Testis (tissue), 2 donors: ENCODE results near the gene UBC.

Source experiments
- POLR2A ChIP-seq: fragments of 450-650 bp; IDR thresholded peaks from one replicate; pipeline ENCODE4 v1.6.1; 2017; ENCODE audit warnings: antibody characterized with exemption, mild to moderate bottlenecking, moderate library complexity
- TF ChIP-seq, protein P1 (sequence below), 3 experiments: fragments of 450-650 bp in 2 of 3; fragments of 200-600 bp in 1 of 3; sonication (generic) in 1 of 3; IDR thresholded peaks; one replicate each; pipeline ENCODE4 v1.5.1; 2016 to 2019; ENCODE audit warnings: antibody characterized with exemption in 3 of 3, mild to moderate bottlenecking in 2 of 3, moderate library complexity in 1 of 3

DNA sequence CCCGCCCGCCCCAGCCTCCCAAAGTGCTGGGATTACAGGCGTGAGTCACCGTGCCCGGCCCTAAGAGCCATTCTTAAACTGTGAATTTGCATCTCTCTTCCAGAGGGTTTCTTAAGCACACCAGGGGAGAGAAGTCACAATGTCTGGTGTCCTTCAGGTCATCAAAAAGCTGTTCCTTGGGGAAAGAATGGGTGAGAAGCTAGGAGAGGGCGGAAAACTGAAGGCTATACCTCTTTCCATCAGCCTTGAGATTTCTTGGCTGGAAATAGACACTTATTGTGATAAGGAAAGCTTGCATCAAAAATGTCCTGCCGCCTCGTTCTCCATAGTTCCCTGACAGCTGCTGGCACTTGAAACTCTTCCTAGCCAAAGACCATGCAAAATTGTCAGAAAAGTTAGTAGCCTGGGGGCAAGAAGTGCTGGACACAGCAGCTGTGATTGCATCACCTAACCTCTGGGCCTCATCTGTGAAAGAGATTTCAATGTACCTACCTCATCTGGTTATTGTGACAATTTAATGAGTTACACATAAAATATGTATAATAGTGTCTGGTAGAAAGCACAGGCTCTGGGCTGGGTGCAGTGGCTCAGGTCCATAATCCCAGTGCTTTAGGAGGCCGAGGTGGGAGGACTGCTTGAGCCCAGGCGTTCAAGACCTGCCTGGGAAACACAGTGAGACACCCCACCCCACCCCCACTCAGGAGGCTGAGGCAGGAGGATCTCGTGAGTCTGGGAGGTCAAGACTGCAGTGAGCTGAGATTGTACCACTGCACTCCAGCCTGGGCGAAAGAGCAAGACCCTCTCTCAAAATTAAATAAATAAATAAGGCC, 9.7 kb upstream of the UBC start:
- TF ChIP-seq, protein P1, sequence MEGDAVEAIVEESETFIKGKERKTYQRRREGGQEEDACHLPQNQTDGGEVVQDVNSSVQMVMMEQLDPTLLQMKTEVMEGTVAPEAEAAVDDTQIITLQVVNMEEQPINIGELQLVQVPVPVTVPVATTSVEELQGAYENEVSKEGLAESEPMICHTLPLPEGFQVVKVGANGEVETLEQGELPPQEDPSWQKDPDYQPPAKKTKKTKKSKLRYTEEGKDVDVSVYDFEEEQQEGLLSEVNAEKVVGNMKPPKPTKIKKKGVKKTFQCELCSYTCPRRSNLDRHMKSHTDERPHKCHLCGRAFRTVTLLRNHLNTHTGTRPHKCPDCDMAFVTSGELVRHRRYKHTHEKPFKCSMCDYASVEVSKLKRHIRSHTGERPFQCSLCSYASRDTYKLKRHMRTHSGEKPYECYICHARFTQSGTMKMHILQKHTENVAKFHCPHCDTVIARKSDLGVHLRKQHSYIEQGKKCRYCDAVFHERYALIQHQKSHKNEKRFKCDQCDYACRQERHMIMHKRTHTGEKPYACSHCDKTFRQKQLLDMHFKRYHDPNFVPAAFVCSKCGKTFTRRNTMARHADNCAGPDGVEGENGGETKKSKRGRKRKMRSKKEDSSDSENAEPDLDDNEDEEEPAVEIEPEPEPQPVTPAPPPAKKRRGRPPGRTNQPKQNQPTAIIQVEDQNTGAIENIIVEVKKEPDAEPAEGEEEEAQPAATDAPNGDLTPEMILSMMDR (IDR thresholded peaks at IDR 0.05) = no peak
- TF ChIP-seq POLR2A = no peak
